D721Med (cell line): ENCODE data around the gene YWHAG.

ENCODE experiments used
- DNase-seq: peaks from one replicate; pipeline ENCODE4 v3.0.0; 2011; ENCODE audit warnings: low spot score; ENCODE audit not compliant: insufficient read length
- FAIRE-seq: peaks from 2 replicates; lab custom pipeline; 2011; peaks lifted over from hg19 to GRCh38; lab: Jason Lieb, UNC
- CTCF ChIP-seq: IDR thresholded peaks from 2 replicates; pipeline ENCODE4 v1.5.1; 2012; ENCODE audit warnings: mild to moderate bottlenecking, control low read depth; ENCODE audit not compliant: insufficient read depth; ENCODE audit errors: missing control alignments

YWHAG gene

GRCh38 chr7:76330261-76330660 lies 28.5 kb downstream of the YWHAG start:
- FAIRE-seq (no peak), DNase-seq (no peak)
- no peak for TF ChIP-seq CTCF

- no peak for TF ChIP-seq CTCF
- FAIRE-seq (no peak), DNase-seq (no peak)
Observed at GRCh38 chr7:76329479-76329878, 29.3 kb downstream of the YWHAG start.

- TF ChIP-seq CTCF = no peak
- DNase-seq (no peak), FAIRE-seq (no peak)
Observed at GRCh38 chr7:76328389-76328788, 30.4 kb downstream of the YWHAG start.

- no peak for TF ChIP-seq CTCF
- FAIRE-seq (no peak), DNase-seq (no peak)
Observed at GRCh38 chr7:76327610-76328009, 31.2 kb downstream of the YWHAG start.

GRCh38 chr7:76326646-76327233 lies 32.1 kb downstream of the YWHAG start:
- DNase-seq (no peak), FAIRE-seq (no peak)

GRCh38 chr7:76325811-76326210 lies 33.0 kb downstream of the YWHAG start:
- TF ChIP-seq CTCF = no peak
- FAIRE-seq (no peak), DNase-seq (no peak)

More at GRCh38 chr7:76326646-76327233, 32.1 kb downstream of the YWHAG start:
- no peak for TF ChIP-seq CTCF

- TF ChIP-seq CTCF = no peak
Observed at GRCh38 chr7:76325092-76325491, 33.7 kb downstream of the YWHAG start.

More at GRCh38 chr7:76325092-76325491, 33.7 kb downstream of the YWHAG start:
- no peak for FAIRE-seq
- DNase-seq = no peak
